IgD-negative memory B cell (primary cell): ENCODE results near the gene CBLL1. TPM values are rescaled to one million over a fixed set of nuclear protein-coding genes. Genes with fewer than 3 reads are reported as not detected.
A peak's percentile ranks its signal among the peaks of the same experiment; 100 is the strongest.

Source experiments
- H3K27ac Mint-ChIP-seq, 3 donors: one replicate each; pipeline ENCODE4 v1.8.0; 2020 to 2022; ENCODE audit warnings: mild to moderate bottlenecking in 3 of 3, mixed read lengths in 3 of 3, moderate library complexity in 1 of 3
- H3K27me3 Mint-ChIP-seq: one replicate; pipeline ENCODE4 v1.8.0; 2021; ENCODE audit warnings: mixed read lengths
- H3K36me3 Mint-ChIP-seq: one replicate; pipeline ENCODE4 v1.8.0; 2020; ENCODE audit warnings: mild to moderate bottlenecking, mixed read lengths
- H3K4me1 Mint-ChIP-seq, 3 donors: one replicate each; pipeline ENCODE4 v1.8.0; 2020 to 2022; ENCODE audit warnings: mixed read lengths in 3 of 3, mild to moderate bottlenecking in 1 of 3
- H3K4me3 Mint-ChIP-seq, 4 donors: one replicate each; pipeline ENCODE4 v1.8.0; 2020 to 2022; ENCODE audit warnings: mild to moderate bottlenecking in 4 of 4, mixed read lengths in 4 of 4, moderate library complexity in 3 of 4
- H3K9me3 Mint-ChIP-seq, 3 donors: one replicate each; pipeline ENCODE4 v1.8.0; 2020 to 2021; ENCODE audit warnings: mixed read lengths in 3 of 3, mild to moderate bottlenecking in 1 of 3
- polyA plus RNA-seq: library from polyadenylated mRNA; unstranded; fragments of 300-500 nt; fragmentation: Illumina TruSeq; gene quantifications from one replicate; pipeline ENCODE4 v1.2.3, GENCODE V29; 2021

The CBLL1 gene, protein sequence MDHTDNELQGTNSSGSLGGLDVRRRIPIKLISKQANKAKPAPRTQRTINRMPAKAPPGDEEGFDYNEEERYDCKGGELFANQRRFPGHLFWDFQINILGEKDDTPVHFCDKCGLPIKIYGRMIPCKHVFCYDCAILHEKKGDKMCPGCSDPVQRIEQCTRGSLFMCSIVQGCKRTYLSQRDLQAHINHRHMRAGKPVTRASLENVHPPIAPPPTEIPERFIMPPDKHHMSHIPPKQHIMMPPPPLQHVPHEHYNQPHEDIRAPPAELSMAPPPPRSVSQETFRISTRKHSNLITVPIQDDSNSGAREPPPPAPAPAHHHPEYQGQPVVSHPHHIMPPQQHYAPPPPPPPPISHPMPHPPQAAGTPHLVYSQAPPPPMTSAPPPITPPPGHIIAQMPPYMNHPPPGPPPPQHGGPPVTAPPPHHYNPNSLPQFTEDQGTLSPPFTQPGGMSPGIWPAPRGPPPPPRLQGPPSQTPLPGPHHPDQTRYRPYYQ
- polyA plus RNA-seq: 74.9 TPM

DNA sequence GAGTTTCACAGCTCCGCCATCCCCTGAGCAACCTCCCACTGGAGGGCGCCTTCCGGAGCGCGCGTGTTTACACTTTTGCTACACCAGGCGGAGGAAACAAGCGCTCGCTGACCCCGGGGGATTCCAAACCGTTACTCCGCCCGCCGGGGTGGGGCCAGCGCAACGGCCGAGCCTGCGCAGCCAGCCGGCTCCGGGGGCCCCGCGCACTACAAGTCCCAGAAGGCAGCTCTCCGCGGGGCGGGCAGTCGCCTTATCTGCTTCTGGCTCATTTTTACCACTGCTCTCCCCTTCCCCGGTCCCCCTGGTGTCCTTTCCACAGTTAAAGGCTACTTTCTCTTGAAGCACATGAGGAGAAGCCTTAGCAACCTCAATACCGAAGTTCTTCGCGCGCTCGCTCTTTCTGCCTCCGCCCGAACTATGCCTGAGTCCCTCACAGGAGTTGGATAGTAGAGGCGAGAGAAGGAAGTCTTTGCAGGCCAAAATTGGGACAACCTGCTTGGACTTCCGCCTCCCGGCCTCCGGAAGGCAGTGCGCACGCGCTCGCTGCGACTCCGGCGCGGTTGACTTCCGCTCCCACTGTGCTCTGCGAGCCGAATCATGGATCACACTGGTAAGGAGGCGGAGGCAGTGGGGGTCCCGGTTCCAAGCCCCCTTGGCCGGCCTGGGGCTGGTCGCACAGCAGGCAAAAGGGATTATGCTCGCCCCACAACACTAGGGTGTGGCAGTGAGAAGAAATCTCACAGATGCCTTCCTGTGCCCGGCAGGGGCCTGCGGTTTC lies at the start of gene CBLL1:
Gene CBLL1, plus strand, starts transcription at position 576 of the 778 bp plus-strand sequence. Its CDS starts 22 bp downstream, at position 598.
- no peaks in the 10 kb centered on the region for H3K9me3 Mint-ChIP-seq
- H3K4me3 Mint-ChIP-seq: peak within 1 kb of the TSS; percentile 97 to 100 (median 98)
- H3K27me3 Mint-ChIP-seq: no peaks in the 10 kb centered on the region
- H3K4me1 Mint-ChIP-seq: peaks cover 40 to 43% (median 40%) of the 10 kb centered on the region in 3 donors
- no peaks in the 10 kb centered on the region for H3K36me3 Mint-ChIP-seq
- peak within 1 kb of the TSS; percentile 96 to 100 (median 97) for H3K27ac Mint-ChIP-seq

DNA sequence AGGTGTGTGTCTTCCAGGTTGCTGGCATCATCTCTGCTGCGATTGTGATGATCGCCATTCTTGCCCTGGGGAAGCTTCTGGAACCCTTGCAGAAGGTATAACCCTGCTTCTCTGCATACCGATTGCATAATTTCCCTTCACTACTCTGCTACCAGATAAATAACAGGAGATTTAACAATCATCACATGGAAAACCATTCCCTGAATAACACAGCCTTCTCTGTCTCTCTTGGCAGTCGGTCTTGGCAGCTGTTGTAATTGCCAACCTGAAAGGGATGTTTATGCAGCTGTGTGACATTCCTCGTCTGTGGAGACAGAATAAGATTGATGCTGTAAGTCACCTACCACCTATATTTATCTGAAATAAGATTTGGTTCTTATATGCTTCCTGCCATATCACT lies 49.6 kb upstream of the CBLL1 start:
- Mint-ChIP-seq H3K27me3 (peaks cover 16% of the 10 kb centered on the region), H3K4me1 (no peaks in the 10 kb centered on the region), H3K9me3 (no peaks in the 10 kb centered on the region), H3K27ac (no peak overlapping the region), H3K36me3 (no peaks in the 10 kb centered on the region), H3K4me3 (no peak overlapping the region)

DNA sequence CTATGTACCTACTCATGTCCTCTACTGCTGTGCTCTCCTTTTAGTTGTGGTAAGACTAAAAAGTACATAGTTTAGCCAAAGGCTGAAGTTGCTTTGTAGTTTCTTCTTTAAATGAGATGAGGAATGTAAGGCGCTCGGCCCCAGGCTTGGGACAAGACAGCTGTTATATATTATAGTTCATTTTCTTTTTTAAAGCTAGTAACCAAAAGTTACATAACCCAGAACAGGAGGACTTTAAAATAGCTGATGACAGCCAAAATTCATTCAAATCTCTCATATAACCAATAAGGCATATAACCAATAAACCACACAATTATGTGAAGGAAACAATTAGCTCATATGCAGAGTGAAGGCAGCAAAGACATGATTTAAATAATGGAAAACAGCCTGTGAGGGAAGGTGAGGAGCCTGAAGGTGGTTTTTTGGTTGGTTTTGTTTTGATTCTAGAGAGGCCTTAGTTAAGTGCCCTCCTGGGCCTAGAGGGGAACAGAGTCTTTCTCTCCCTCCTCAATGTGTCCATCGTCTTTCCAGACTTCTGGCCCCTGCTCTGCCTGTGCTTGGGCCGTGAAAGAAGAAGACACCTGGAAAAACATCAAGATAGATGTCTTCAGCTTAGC lies 47.5 kb upstream of the CBLL1 start:
- Mint-ChIP-seq H3K27me3 (peaks cover 13% of the 10 kb centered on the region), H3K27ac (no peak overlapping the region)

DNA sequence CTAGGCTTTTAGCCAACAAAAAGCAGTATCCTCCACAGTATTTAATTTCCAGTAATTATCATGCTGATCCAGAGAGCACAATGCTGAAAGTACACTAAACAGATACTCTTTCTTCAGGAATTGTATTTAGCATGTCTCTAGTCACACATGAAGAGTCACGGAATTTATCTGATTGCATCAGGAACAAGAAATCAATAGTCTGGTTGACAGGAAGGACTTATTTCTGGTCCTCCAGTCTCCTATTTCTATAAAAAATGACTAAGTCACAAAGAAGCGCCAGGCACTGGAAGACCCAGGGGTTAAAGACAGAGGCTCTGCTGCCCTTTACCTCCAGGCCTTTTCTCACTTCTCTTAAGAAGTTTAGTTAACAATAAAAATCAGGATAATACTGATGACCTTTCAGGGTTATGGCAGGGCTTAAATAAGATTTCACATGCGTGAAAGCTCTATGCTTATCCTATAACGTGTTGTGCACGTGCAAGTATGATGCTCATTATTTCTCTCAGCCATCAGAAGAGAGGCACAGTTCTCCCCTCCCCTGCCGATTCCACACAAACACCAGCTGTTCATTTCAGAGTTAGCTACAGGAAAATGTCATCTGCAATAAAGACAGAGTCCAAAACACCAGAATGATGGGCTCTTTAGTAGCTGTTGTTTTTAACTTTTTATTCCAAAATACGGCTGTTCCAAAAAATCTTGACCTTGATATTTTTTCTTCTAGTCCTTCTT lies 46.5 kb upstream of the CBLL1 start:
- no peak overlapping the region for H3K4me3 Mint-ChIP-seq
- peaks cover 10% of the 10 kb centered on the region for H3K27me3 Mint-ChIP-seq
- H3K27ac Mint-ChIP-seq: no peak overlapping the region
- H3K9me3 Mint-ChIP-seq: no peaks in the 10 kb centered on the region
- no peaks in the 10 kb centered on the region for H3K36me3 Mint-ChIP-seq
- no peaks in the 10 kb centered on the region for H3K4me1 Mint-ChIP-seq

More for the DNA sequence above, 47.5 kb upstream of the CBLL1 start:
- H3K9me3 Mint-ChIP-seq: no peaks in the 10 kb centered on the region
- H3K4me1 Mint-ChIP-seq: no peaks in the 10 kb centered on the region
- H3K36me3 Mint-ChIP-seq: no peaks in the 10 kb centered on the region
- H3K4me3 Mint-ChIP-seq: no peak overlapping the region

DNA sequence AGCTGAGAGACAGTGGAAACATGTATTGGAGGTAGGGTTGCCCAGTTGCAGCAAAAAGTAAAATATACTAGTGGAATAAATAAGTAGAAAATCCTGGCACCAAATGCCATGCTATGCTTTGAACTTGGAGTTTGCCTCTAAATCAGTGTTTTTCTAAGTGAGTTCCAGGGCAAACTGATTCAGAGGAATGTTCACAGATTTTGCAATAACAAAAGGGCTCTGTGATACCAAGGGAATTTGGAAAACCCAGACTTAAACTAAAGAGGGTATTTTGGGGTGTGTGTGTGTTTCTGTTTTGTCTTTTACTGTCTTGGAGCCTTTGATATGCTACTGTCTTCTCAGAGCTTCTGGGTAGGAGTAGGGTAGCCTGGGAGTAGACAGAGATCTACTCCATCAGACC lies 43.4 kb upstream of the CBLL1 start:
- Mint-ChIP-seq H3K27me3 (peaks cover 1% of the 10 kb centered on the region), H3K9me3 (no peaks in the 10 kb centered on the region), H3K4me3 (no peak overlapping the region), H3K27ac (no peak overlapping the region), H3K36me3 (no peaks in the 10 kb centered on the region), H3K4me1 (peaks cover 0 to 4% (median 0%) of the 10 kb centered on the region in 3 donors)

DNA sequence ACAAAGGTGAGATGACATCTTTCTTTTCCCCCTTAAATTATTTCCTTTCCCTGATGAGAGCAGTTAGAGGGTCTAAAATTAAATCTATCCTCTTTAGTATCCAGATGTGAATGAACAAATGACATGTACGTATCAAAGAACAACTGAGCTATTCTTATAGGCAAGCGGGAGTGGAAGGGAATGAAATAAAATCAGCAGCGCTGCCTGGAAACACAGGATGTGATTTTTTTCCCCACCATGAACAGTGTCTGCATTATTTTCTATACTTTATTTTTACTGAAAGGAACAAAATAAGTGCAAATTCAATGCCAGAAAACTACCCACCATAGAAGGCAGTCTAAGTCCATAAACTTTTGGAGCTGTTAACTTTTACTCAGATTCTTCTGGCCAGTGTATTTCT lies 42.8 kb upstream of the CBLL1 start:
- no peaks in the 10 kb centered on the region for H3K9me3 Mint-ChIP-seq
- H3K36me3 Mint-ChIP-seq: no peaks in the 10 kb centered on the region
- peaks cover 0 to 4% (median 0%) of the 10 kb centered on the region in 3 donors for H3K4me1 Mint-ChIP-seq
- peaks cover 1% of the 10 kb centered on the region for H3K27me3 Mint-ChIP-seq
- H3K4me3 Mint-ChIP-seq: no peak overlapping the region
- peak overlapping the region in 1 of 3 donors; percentile 46 for H3K27ac Mint-ChIP-seq

DNA sequence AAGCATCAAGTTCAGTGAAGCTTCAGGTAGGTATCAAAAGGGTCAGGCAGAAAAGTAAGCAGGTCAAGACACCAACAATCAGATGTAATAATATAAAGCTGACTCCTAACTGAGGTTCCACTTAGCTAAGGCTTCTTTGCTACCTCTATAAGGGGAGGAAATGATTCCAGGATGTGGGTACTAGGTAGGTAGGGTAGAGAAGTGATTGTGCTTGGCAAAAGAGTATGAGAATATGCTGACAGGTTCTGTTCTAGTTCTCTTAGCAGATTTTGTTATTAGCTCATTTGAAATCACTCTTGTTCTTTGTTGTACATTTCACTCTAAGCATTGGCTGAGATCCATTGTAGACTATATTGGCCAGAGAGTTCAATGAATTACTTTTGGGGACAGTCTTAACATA lies 40.7 kb upstream of the CBLL1 start:
- Mint-ChIP-seq H3K9me3 (no peaks in the 10 kb centered on the region), H3K27me3 (peaks cover 1% of the 10 kb centered on the region), H3K36me3 (no peaks in the 10 kb centered on the region), H3K4me3 (no peak overlapping the region), H3K27ac (peak overlapping the region in 1 of 3 donors; percentile 7), H3K4me1 (peaks cover 0 to 4% (median 0%) of the 10 kb centered on the region in 3 donors)

DNA sequence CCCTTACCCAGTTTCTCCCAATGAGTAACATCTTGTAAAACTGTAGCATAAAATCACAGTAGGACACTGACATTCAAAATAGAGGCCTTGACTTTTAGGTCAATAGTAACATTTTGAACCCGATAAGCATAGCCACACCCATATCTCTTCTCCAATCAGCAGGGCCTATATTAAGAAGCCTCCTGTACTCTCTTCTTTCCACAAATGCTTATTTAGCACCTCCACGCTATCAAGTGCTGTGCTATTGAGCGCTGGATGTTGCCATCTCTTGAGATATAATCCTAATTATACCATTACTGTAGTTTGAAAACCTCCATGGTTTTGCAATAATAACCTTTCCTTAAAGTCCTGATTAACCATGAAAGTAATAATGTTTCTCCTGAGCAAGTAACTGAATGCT lies 40.1 kb upstream of the CBLL1 start:
- Mint-ChIP-seq H3K27ac (no peak overlapping the region), H3K4me1 (peaks cover 0 to 4% (median 0%) of the 10 kb centered on the region in 3 donors), H3K36me3 (no peaks in the 10 kb centered on the region), H3K27me3 (peaks cover 1% of the 10 kb centered on the region), H3K9me3 (no peaks in the 10 kb centered on the region), H3K4me3 (no peak overlapping the region)

DNA sequence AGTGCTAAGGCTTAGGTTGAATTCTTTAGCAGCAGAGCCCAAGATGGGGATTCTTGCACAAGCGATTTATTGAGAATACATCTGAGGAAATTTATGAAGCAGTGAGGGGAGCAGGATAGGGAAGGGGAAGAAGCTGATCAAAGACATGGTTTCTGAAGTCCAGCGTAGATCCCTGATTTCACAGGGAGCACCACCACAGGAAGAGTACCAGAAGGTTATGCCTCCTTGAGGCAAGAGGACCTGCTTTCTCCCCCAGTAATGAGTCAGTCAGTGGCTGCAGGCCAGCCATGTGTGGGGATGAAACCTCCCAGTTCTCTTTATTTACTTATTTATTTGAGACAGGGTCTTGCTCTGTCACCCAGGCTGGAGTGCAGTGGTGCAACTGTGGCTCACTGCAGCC lies 35.0 kb upstream of the CBLL1 start:
- H3K4me3 Mint-ChIP-seq: no peak overlapping the region
- no peak overlapping the region for H3K27ac Mint-ChIP-seq
- no peaks in the 10 kb centered on the region for H3K9me3 Mint-ChIP-seq
- no peaks in the 10 kb centered on the region for H3K27me3 Mint-ChIP-seq
- no peaks in the 10 kb centered on the region for H3K36me3 Mint-ChIP-seq
- no peaks in the 10 kb centered on the region for H3K4me1 Mint-ChIP-seq

DNA sequence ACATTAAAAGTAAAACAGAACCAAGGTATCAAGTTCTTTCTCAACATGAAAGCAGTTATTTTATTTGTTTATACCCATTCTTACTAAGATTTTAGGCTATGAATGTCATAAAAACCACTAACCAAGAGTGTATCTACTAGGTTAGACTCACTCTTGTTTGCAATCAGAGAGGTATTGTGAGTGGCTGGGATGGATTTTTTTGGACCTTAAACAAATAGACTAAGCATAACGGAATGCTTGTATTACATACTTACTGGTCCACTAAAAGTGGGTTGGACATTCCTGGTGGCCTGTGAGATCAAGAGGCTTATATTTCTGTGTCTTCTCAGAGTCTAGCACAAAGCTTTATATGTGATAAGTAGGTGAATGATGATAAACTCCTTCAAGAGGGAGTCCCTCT lies 32.6 kb upstream of the CBLL1 start:
- Mint-ChIP-seq H3K27me3 (no peaks in the 10 kb centered on the region), H3K27ac (no peak overlapping the region), H3K36me3 (no peaks in the 10 kb centered on the region), H3K9me3 (no peaks in the 10 kb centered on the region), H3K4me3 (no peak overlapping the region), H3K4me1 (no peaks in the 10 kb centered on the region)

DNA sequence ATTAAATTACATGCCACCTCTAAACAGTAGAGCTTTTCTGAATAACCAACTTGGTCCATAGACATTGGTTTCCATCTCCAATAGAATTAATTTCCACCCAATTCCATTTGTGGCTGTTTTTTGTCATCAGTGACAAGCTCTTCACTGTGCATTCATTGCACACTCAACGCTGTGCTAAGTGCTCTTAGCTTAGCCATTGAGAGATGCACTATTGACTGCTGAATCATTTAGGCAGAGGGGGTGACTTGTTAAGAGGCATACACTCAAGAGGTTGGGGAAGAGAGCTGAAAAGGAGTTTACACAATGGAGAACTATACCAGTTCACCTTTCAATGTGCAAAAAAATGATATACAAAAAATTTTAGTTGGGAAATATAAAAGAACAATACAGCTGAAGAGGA lies 31.9 kb upstream of the CBLL1 start:
- H3K27ac Mint-ChIP-seq: no peak overlapping the region
- no peak overlapping the region for H3K4me3 Mint-ChIP-seq
- H3K9me3 Mint-ChIP-seq: no peaks in the 10 kb centered on the region
- H3K4me1 Mint-ChIP-seq: no peaks in the 10 kb centered on the region
- H3K36me3 Mint-ChIP-seq: no peaks in the 10 kb centered on the region
- H3K27me3 Mint-ChIP-seq: no peaks in the 10 kb centered on the region

DNA sequence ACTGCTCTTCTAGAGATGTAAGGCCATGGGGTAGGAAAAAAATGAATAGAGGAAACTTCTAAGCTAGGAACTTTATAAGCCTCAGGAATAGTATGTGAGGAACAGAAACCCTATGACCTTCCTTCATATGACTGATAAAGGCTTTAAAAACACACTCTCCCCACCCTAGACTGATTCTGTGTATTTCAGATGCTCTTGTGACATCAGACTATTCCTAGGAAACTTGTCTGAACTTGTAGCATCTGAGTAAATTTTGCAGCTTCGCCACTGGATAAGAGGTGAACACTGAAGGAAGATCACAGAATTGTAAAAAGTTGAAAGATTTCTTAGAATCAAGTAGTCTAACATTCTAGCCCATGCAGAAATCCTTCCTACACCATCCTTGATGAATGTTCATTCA lies 31.0 kb upstream of the CBLL1 start:
- H3K27ac Mint-ChIP-seq: no peak overlapping the region
- H3K4me1 Mint-ChIP-seq: no peaks in the 10 kb centered on the region
- H3K36me3 Mint-ChIP-seq: no peaks in the 10 kb centered on the region
- H3K27me3 Mint-ChIP-seq: no peaks in the 10 kb centered on the region
- H3K4me3 Mint-ChIP-seq: no peak overlapping the region
- no peaks in the 10 kb centered on the region for H3K9me3 Mint-ChIP-seq

DNA sequence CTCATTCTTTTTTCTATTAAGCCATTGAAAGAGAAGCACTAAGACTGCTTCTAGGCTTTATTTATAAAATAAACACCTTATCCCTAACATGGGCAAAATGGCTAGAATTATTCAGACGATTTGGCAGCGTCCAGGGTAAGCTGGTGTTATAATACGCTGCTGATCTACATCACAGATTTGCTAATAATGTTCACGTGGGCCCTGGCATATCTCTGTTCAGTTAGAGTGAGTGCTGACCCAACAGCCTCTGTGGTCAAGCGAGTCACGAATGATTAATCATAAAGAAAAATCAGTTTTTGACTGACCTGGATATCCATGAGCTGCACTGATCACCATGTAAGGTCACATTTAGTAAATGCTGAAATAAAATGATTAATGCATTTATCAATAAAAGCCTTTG lies 28.4 kb upstream of the CBLL1 start:
- H3K27ac Mint-ChIP-seq: no peak overlapping the region
- no peaks in the 10 kb centered on the region for H3K9me3 Mint-ChIP-seq
- no peak overlapping the region for H3K4me3 Mint-ChIP-seq
- no peaks in the 10 kb centered on the region for H3K36me3 Mint-ChIP-seq
- no peaks in the 10 kb centered on the region for H3K27me3 Mint-ChIP-seq
- H3K4me1 Mint-ChIP-seq: no peaks in the 10 kb centered on the region

DNA sequence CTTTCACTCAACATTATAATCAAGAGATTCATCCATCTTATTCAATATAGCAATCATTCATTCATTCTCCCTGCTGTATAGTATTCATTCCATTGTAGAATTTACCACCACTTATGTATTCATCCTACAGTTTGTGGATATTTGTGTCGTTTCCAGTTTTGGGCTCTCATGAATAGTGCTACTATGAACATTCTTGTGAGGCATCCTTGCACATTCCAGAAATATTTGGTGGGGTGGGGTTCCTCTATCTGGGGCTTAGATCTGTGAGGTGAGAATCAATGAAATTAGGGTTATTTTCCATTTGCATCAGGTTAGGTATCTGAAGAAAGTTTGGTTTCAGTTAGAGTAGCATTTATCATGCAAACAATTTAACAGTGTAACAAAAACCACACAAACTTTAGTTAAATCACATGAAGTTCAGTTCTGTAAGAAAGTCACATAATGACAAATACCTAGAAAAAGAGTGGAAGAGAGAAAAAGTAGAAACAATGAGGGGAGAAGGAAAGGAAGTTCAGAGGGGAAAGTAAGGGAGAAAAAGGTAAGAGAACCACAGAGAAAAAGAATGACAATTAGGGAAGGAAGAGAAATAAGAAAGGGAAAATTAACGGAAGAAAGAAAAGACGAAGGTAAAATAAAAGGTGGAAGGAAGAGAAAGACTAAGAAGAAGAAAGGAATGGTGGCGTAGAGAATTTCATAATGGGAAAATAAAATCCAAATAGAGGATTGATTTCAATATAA lies 25.3 kb upstream of the CBLL1 start:
- no peaks in the 10 kb centered on the region for H3K9me3 Mint-ChIP-seq
- no peaks in the 10 kb centered on the region for H3K36me3 Mint-ChIP-seq
- no peaks in the 10 kb centered on the region for H3K4me1 Mint-ChIP-seq
- H3K27me3 Mint-ChIP-seq: no peaks in the 10 kb centered on the region
- no peak overlapping the region for H3K4me3 Mint-ChIP-seq
- peak overlapping the region in 1 of 3 donors; percentile 13 for H3K27ac Mint-ChIP-seq
